B cell (primary cell): ENCODE results near the gene TSSC4. TPM values are rescaled to one million over a fixed set of nuclear protein-coding genes. Genes with fewer than 3 reads are reported as not detected.

Experiments used
- ATAC-seq: fragments of 200-7000 bp; cut with Tn5 transposase; one replicate; pipeline ENCODE4 v1.10.0; 2021; ENCODE audit warnings: low read depth, mild to moderate bottlenecking, moderate number of reproducible peaks, moderate library complexity
- CTCF ChIA-PET: fragments of 350-600 bp; sonication (Branson Sonifier 250); formaldehyde crosslinking; loops from one replicate; lab custom pipeline; 2021; ENCODE audit warnings: antibody characterized with exemption, inconsistent platforms; lab: Charles Lee
- POLR2A ChIA-PET: fragments of 350-600 bp; sonication (Branson Sonifier 250); formaldehyde crosslinking; loops from one replicate; lab custom pipeline; 2021; ENCODE audit warnings: antibody characterized with exemption; lab: Charles Lee
- DNase-seq: peaks from one replicate; pipeline ENCODE4 v3.0.0; 2013
- H2AFZ ChIP-seq: 2 replicates; pipeline ENCODE4 v1.6.1; 2012; ENCODE audit warnings: mild to moderate bottlenecking, low read depth, low read length; ENCODE audit not compliant: insufficient read depth, poor library complexity, severe bottlenecking
- H3K27ac ChIP-seq, 2 donors: 1 replicate in 1 of 2; 2 replicates in 1 of 2; pipeline ENCODE4 v1.5.1; 2012 to 2013; ENCODE audit warnings: low read length in 2 of 2, mild to moderate bottlenecking in 2 of 2, moderate library complexity in 1 of 2
- H3K27me3 ChIP-seq, 4 experiments: fragments of 200-600 bp in 1 of 4; sonication (generic) in 1 of 4; replicated peaks in 1 of 4; 1 replicate in 2 of 4; 2 replicates in 2 of 4; pipeline versions ENCODE4 v1.6.1 to v1.7.0; 2013 to 2016; ENCODE audit warnings: low read length in 3 of 4, mild to moderate bottlenecking in 2 of 4, mixed read lengths in 1 of 4, moderate library complexity in 1 of 4; ENCODE audit not compliant: insufficient read depth in 4 of 4, control insufficient read depth in 3 of 4; ENCODE audit errors: control extremely low read depth in 1 of 4
- H3K36me3 ChIP-seq, 2 experiments: replicated peaks in 1 of 2; 1 replicate in 1 of 2; 2 replicates in 1 of 2; pipeline versions ENCODE4 v1.6.1 to v1.7.1; 2013; ENCODE audit warnings: low read length in 1 of 2; ENCODE audit not compliant: insufficient read depth in 2 of 2, control insufficient read depth in 1 of 2; ENCODE audit errors: control extremely low read depth in 1 of 2, extremely low read depth in 1 of 2
- H3K4me1 ChIP-seq, 2 donors: fragments of 200-600 bp in 1 of 2; sonication (generic) in 1 of 2; 1 replicate in 1 of 2; 2 replicates in 1 of 2; pipeline versions ENCODE4 v1.5.1 to v1.6.1; 2013 to 2017; ENCODE audit warnings: low read length in 2 of 2; ENCODE audit not compliant: control insufficient read depth in 2 of 2, insufficient read depth in 2 of 2
- H3K4me2 ChIP-seq: replicated peaks from 2 replicates; pipeline ENCODE3; 2012; ENCODE audit warnings: mild to moderate bottlenecking, low read depth, low read length; ENCODE audit not compliant: poor library complexity, severe bottlenecking
- H3K4me3 ChIP-seq, 5 experiments: fragments of 200-600 bp in 1 of 5; sonication (generic) in 1 of 5; 1 replicate in 3 of 5; 2 replicates in 2 of 5; pipeline versions ENCODE4 v1.5.1 to v1.7.0; 2011 to 2016; ENCODE audit warnings: low read length in 4 of 5, mild to moderate bottlenecking in 4 of 5, low read depth in 2 of 5, control low read depth in 1 of 5, moderate library complexity in 1 of 5; ENCODE audit not compliant: insufficient read depth in 1 of 5; ENCODE audit errors: control extremely low read depth in 1 of 5, extremely low read depth in 1 of 5
- H3K79me2 ChIP-seq: fragments of 200-600 bp; sonication (generic); one replicate; pipeline ENCODE4 v1.6.0; 2016; ENCODE audit warnings: low read length; ENCODE audit not compliant: control insufficient read depth, insufficient read depth
- H3K9ac ChIP-seq: fragments of 200-600 bp; sonication (generic); 2 replicates; pipeline ENCODE4 v1.6.1; 2017; ENCODE audit warnings: mild to moderate bottlenecking, low read length, moderate library complexity
- H3K9me3 ChIP-seq, 3 donors: one replicate each; pipeline versions ENCODE4 v1.6.1 to v1.7.1; 2013; ENCODE audit warnings: low read length in 2 of 3; ENCODE audit not compliant: control insufficient read depth in 2 of 3, insufficient read depth in 1 of 3; ENCODE audit errors: control extremely low read depth in 1 of 3
- H4K20me1 ChIP-seq: 2 replicates; pipeline ENCODE4 v1.6.0; 2012; ENCODE audit warnings: mild to moderate bottlenecking, low read length; ENCODE audit not compliant: insufficient read depth, control insufficient read depth, poor library complexity, severe bottlenecking
- H3K27ac Mint-ChIP-seq: one replicate; pipeline ENCODE4 v1.8.0; 2021; ENCODE audit warnings: mixed read lengths
- H3K27me3 Mint-ChIP-seq: one replicate; pipeline ENCODE4 v1.8.0; 2021; ENCODE audit warnings: mixed read lengths
- H3K4me1 Mint-ChIP-seq: one replicate; pipeline ENCODE4 v1.8.0; 2021; ENCODE audit warnings: mixed read lengths
- H3K4me3 Mint-ChIP-seq: one replicate; pipeline ENCODE4 v1.8.0; 2021; ENCODE audit warnings: mixed read lengths
- H3K9me3 Mint-ChIP-seq: one replicate; pipeline ENCODE4 v1.8.0; 2022; ENCODE audit warnings: mixed read lengths; ENCODE audit not compliant: insufficient read depth
- CTCF ChIP-seq: fragments of 200-600 bp; IDR thresholded peaks from one replicate; pipeline ENCODE4 v1.8.0; 2022; ENCODE audit warnings: antibody characterized with exemption, mild to moderate bottlenecking
- EZH2 ChIP-seq: IDR thresholded peaks from 2 replicates; pipeline ENCODE4 v1.6.1; 2012; ENCODE audit warnings: borderline replicate concordance, low read depth, mild to moderate bottlenecking, moderate library complexity, low read length; ENCODE audit not compliant: insufficient read depth, poor library complexity, severe bottlenecking
- WGBS: methylation state at CpG from one replicate; pipeline ENCODE4 v1.1.5; 2013; ENCODE audit warnings: missing lambda C conversion rate; ENCODE audit not compliant: insufficient coverage; 5-methylcytosine and 5-hydroxymethylcytosine counted together
- intact Hi-C: fragments of 100-400 bp; cut with micrococcal nuclease; formaldehyde crosslinking; loops from one replicate; pipeline ENCODE4 v1.10.0; 2022
- polyA plus RNA-seq: library from polyadenylated mRNA; depleted of rRNA; stranded (reverse); fragments of >200 nt; gene quantifications from 2 replicates; pipeline ENCODE4 v1.2.3, GENCODE V29; 2012
- total RNA-seq, 2 donors: library from RNA; stranded (reverse); fragments of 120-200 nt in 1 of 2; gene quantifications; 1 replicate in 1 of 2; 2 replicates in 1 of 2; pipeline versions ENCODE4 v1.2.3 to v1.2.4, GENCODE V29; 2013 to 2022

Gene TSSC4
- total and polyA plus RNA-seq, 2 donors (not counting 1 experiment from before 2014, with no cell fraction given) = 49.4 to 57.5 TPM

- CTCF ChIA-PET = interaction anchor here (1.1 kb wide), 1 partner anchor 20 kb away, joined by 3 read pairs; the partner anchor contains the start of gene TSSC4
- TF ChIP-seq EZH2 (no peak), CTCF (no peak)
- intact Hi-C loops = loop anchor here (5.0 kb wide), 1 partner anchor 507 kb away; the partner anchor contains the start of gene CDKN1C
- H3K27me3 Mint-ChIP-seq = no peaks in the 10 kb centered on the region
- peak overlapping the region; percentile 11 to 86 for H3K27ac ChIP-seq
- H3K4me3 Mint-ChIP-seq = peak overlapping the region; percentile 80
- H3K9me3 Mint-ChIP-seq = no peaks in the 10 kb centered on the region
- POLR2A ChIA-PET = no interaction called here
- H4K20me1 ChIP-seq = peaks cover 85% of the 10 kb centered on the region
- H3K9me3 ChIP-seq = peaks cover 0 to 12% (median 0%) of the 10 kb centered on the region in 3 donors
- H3K9ac ChIP-seq = no peak overlapping the region
- peaks cover 67% of the 10 kb centered on the region for H3K79me2 ChIP-seq
- H3K4me1 Mint-ChIP-seq = peaks cover 70% of the 10 kb centered on the region
- no peak for DNase-seq
- H2AFZ ChIP-seq = no peak overlapping the region
- WGBS = 84% methylated on average over 9 of the region's 13 CpGs
- H3K27me3 ChIP-seq = no peaks in the 10 kb centered on the region
- H3K4me2 ChIP-seq = peak overlapping the region; percentile 100
- no peak overlapping the region for H3K4me3 ChIP-seq
- H3K36me3 ChIP-seq = peaks cover 0 to 17% of the 10 kb centered on the region in 2 experiments
- ATAC-seq = no peak
- H3K27ac Mint-ChIP-seq = peak overlapping the region; percentile 94
- peaks cover 66 to 79% of the 10 kb centered on the region in 2 donors for H3K4me1 ChIP-seq
Measured at GRCh38 chr11:2380396-2380795, 20.2 kb upstream of the TSSC4 start.

GRCh38 chr11:2380807-2381350 lies 19.7 kb upstream of the TSSC4 start:
- Histone ChIP-seq H3K9ac (no peak overlapping the region), H3K9me3 (peaks cover 0 to 12% (median 0%) of the 10 kb centered on the region in 3 donors), H3K79me2 (peaks cover 71% of the 10 kb centered on the region), H3K4me1 (peaks cover 71 to 84% of the 10 kb centered on the region in 2 donors), H4K20me1 (peaks cover 90% of the 10 kb centered on the region), H2AFZ (no peak overlapping the region), H3K4me2 (peak overlapping the region; percentile 100), H3K27me3 (no peaks in the 10 kb centered on the region), H3K36me3 (peaks cover 0 to 17% of the 10 kb centered on the region in 2 experiments), H3K27ac (peak overlapping the region; percentile 11 to 86), H3K4me3 (no peak overlapping the region)
- Mint-ChIP-seq H3K27ac (peak overlapping the region; percentile 94), H3K4me3 (peak overlapping the region; percentile 80), H3K4me1 (peaks cover 75% of the 10 kb centered on the region), H3K27me3 (no peaks in the 10 kb centered on the region), H3K9me3 (no peaks in the 10 kb centered on the region)
- DNase-seq = peak; percentile 46
- TF ChIP-seq EZH2 = no peak
- TF ChIP-seq CTCF = no peak
- WGBS = 70% methylated on average over 20 of the region's 20 CpGs
- ChIA-PET CTCF (interaction anchor here (0.7 to 1.1 kb wide), 2 partner anchors 20 to 79 kb away, joined by 3 read pairs; partner anchors contain the start of genes C11orf21, TSPAN32 and TSSC4), POLR2A (interaction anchor here (0.7 kb wide), 1 partner anchor 14 kb away, joined by 3 read pairs; no protein-coding TSS in a partner anchor)
- ATAC-seq = no peak
- intact Hi-C loops = loop anchor here (5.0 kb wide), 1 partner anchor 506 kb away; the partner anchor contains the start of gene CDKN1C
